Vagina (tissue), 2 donors: Measurements from ENCODE around the gene LTO1. TPM values are rescaled to one million over a fixed set of nuclear protein-coding genes. Genes with fewer than 3 reads are reported as not detected.

ENCODE experiments used
- DNase-seq, 2 donors: peaks; one replicate each; pipeline ENCODE4 v3.0.0-alpha.2; 2017; ENCODE audit errors: extremely low spot score in 2 of 2
- H3K27ac ChIP-seq: fragments of 200-600 bp; sonication (generic); one replicate; pipeline ENCODE4 v1.5.1; 2019
- H3K27me3 ChIP-seq: fragments of 200-600 bp; sonication (generic); one replicate; pipeline ENCODE4 v1.5.1; 2019
- H3K36me3 ChIP-seq, 2 donors: fragments of 200-600 bp; sonication (generic); one replicate each; pipeline ENCODE4 v1.5.1; 2017 to 2019
- H3K4me1 ChIP-seq: fragments of 200-600 bp; sonication (generic); one replicate; pipeline ENCODE4 v1.5.1; 2019
- H3K4me3 ChIP-seq, 2 donors: fragments of 200-600 bp; sonication (generic); 1 replicate in 1 of 2; 2 replicates in 1 of 2; pipeline ENCODE4 v1.5.1; 2016 to 2019
- H3K9me3 ChIP-seq: fragments of 200-600 bp; sonication (generic); one replicate; pipeline ENCODE4 v1.5.1; 2019
- POLR2A ChIP-seq, 2 donors: fragments of 450-650 bp; IDR thresholded peaks; one replicate each; pipeline ENCODE4 v1.6.1; 2017; ENCODE audit warnings: antibody characterized with exemption in 2 of 2, mild to moderate bottlenecking in 2 of 2, moderate library complexity in 2 of 2
- POLR2AphosphoS5 ChIP-seq, 2 donors: sonication (generic); formaldehyde crosslinking; IDR thresholded peaks; one replicate each; pipeline ENCODE4 v1.9.0; 2017; ENCODE audit warnings: antibody characterized with exemption in 2 of 2, mild to moderate bottlenecking in 2 of 2, low read depth in 1 of 2; ENCODE audit not compliant: insufficient read depth in 1 of 2
- intact Hi-C: fragments of 100-400 bp; cut with DNase I; formaldehyde crosslinking; loops from one replicate; pipeline ENCODE4 v1.15.1; 2023
- total RNA-seq: library from RNA; depleted of rRNA; stranded (reverse); fragments of >200 nt; gene quantifications from one replicate; pipeline ENCODE4 v1.2.3, GENCODE V29; 2016
- TF ChIP-seq, protein P1 (sequence below), 3 experiments: fragments of 450-650 bp in 2 of 3; fragments of 200-600 bp in 1 of 3; sonication (generic) in 1 of 3; IDR thresholded peaks; one replicate each; pipeline ENCODE4 v1.5.1; 2017 to 2019; ENCODE audit warnings: antibody characterized with exemption in 3 of 3, mild to moderate bottlenecking in 2 of 3, moderate library complexity in 2 of 3

Gene LTO1
- total RNA-seq, 1 donor from 2014 or later = 15.7 TPM

DNA sequence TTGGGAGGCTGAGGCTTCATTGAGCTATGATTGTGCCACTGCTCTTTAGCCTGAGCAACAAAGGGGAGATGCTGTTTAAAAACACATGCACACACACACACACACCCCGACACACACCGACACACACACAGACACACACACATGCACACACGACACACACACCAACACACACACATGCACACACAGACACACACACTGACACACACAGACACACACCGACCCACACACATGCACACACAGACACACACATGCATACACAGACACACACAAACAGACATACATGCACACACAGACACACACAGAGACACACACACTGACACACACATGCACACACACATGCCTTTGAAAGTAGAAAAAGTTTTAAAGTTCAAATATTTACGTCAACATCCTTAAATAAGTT is 5.5 kb upstream of the LTO1 start:
- Histone ChIP-seq H3K36me3 (no peaks in the 10 kb centered on the region), H3K4me1 (peaks cover 6% of the 10 kb centered on the region), H3K9me3 (no peaks in the 10 kb centered on the region), H3K4me3 (no peak overlapping the region), H3K27ac (no peak overlapping the region), H3K27me3 (no peaks in the 10 kb centered on the region)
- intact Hi-C loops = no loop called here
- TF ChIP-seq POLR2A (IDR thresholded peaks at IDR 0.05) = no peak
- TF ChIP-seq, protein P1, sequence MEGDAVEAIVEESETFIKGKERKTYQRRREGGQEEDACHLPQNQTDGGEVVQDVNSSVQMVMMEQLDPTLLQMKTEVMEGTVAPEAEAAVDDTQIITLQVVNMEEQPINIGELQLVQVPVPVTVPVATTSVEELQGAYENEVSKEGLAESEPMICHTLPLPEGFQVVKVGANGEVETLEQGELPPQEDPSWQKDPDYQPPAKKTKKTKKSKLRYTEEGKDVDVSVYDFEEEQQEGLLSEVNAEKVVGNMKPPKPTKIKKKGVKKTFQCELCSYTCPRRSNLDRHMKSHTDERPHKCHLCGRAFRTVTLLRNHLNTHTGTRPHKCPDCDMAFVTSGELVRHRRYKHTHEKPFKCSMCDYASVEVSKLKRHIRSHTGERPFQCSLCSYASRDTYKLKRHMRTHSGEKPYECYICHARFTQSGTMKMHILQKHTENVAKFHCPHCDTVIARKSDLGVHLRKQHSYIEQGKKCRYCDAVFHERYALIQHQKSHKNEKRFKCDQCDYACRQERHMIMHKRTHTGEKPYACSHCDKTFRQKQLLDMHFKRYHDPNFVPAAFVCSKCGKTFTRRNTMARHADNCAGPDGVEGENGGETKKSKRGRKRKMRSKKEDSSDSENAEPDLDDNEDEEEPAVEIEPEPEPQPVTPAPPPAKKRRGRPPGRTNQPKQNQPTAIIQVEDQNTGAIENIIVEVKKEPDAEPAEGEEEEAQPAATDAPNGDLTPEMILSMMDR (IDR thresholded peaks at IDR 0.05) = no peak
- TF ChIP-seq POLR2AphosphoS5 (IDR thresholded peaks at IDR 0.05; ENCODE audit: insufficient read depth in 1 of 2, low read depth in 1 of 2) = no peak
- DNase-seq = no peak

DNA sequence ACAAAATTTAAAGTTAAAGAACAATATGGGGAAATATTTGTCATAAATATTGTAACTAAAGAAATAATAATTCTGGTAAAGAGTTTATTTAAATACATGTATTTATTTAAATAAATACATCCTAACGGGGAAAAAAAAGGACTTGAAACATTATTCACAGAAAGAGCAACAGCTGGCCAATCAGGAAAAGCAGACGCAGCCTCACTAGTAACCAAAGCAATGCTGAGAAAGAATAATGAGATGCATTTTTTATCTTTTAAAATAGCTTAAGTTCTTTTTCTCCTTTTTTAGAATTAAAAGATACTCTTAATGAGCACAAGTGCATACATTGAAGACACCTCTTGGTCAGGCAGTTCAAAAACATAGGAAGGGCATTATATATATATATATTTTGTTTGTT is 2.6 kb upstream of the LTO1 start:
- Histone ChIP-seq H3K27me3 (no peaks in the 10 kb centered on the region), H3K4me1 (peaks cover 19% of the 10 kb centered on the region), H3K27ac (no peak overlapping the region), H3K9me3 (no peaks in the 10 kb centered on the region), H3K4me3 (no peak overlapping the region), H3K36me3 (no peaks in the 10 kb centered on the region)
- TF ChIP-seq, protein P1 (IDR thresholded peaks at IDR 0.05) = no peak
- no peak for TF ChIP-seq POLR2A (IDR thresholded peaks at IDR 0.05)
- no peak for TF ChIP-seq POLR2AphosphoS5 (IDR thresholded peaks at IDR 0.05; ENCODE audit: insufficient read depth in 1 of 2, low read depth in 1 of 2)
- DNase-seq = no peak
- intact Hi-C loops = no loop called here

DNA sequence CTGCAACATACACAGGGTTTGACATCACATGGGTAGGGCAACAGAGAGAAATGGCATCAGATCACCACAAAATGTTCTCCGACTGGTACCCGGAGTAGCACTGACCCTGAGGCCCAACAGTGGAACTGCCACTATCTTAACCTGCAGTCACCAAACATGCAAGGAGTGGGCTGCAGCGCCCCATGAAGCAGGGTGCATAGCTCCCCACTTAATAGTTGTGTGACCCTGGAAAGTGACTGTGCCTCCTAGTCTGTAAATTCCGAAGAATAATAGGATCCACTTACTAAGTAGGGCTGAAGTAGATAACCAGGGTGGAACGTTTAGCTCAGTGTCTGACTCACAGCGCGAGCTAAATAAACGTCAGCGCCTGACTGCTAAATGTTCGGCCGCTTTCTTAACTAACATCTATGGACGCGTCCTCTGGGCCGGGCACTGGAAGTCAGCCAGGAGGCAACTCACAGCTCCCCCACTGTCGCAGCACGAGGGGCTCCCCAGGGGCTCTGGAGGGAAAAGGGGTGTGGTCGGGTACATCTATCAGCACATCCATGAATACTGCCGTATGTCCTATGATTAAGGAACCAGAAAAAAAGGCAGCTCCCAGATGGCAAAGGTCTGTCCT is 777 bp downstream of the LTO1 start:
- Histone ChIP-seq H3K27ac (peak overlapping the region; percentile 49), H3K36me3 (peaks cover 0 to 2% of the 10 kb centered on the region in 2 donors), H3K9me3 (no peaks in the 10 kb centered on the region), H3K4me3 (peak overlapping the region; percentile 60 to 67), H3K27me3 (no peaks in the 10 kb centered on the region), H3K4me1 (peaks cover 25% of the 10 kb centered on the region)
- TF ChIP-seq POLR2A (IDR thresholded peaks at IDR 0.05) (no peak), POLR2AphosphoS5 (IDR thresholded peaks at IDR 0.05; ENCODE audit: insufficient read depth in 1 of 2, low read depth in 1 of 2) (no peak)
- TF ChIP-seq, protein P1 (IDR thresholded peaks at IDR 0.05) = no peak
- no peak for DNase-seq
- intact Hi-C loops = no loop called here

DNA sequence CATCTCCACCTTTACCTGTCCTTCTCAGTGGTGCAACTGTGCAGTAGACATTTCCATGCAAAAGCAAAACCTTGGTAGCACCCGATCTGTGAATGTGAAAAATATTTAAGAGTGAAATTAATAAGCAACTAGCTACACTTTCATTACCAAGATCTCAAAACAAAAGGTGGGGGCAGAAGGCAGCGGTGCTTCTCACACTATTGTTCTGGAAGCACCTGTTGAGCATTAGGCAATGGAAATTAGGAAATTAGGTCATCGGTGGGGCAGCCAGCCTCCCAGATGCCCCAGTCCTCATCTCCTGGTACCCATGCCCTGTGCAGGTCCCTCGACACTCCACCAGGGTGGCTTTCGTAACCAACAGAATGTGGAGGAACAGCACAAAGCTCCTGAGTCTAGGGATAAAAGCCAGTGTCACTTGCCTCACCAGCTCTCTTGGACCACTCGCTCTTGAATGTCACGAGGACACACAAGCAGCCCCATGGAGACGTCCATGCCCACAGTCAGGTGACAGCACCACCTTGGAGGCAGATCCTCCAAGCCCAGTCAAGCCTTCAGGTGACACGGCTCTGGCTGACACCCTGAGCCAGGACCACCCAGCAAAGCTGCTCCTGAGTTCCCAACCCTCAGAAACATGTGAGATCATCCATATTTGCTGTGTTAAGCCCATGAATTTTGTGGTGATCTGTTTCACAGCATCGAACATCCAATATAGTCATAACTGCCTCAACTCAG is 3.3 kb downstream of the LTO1 start:
- H3K27me3 ChIP-seq = no peaks in the 10 kb centered on the region
- TF ChIP-seq, protein P1 (IDR thresholded peaks at IDR 0.05) = no peak
- TF ChIP-seq POLR2AphosphoS5 (IDR thresholded peaks at IDR 0.05; ENCODE audit: insufficient read depth in 1 of 2, low read depth in 1 of 2) (no peak), POLR2A (IDR thresholded peaks at IDR 0.05) (no peak)
- no peaks in the 10 kb centered on the region for H3K9me3 ChIP-seq
- DNase-seq = no peak
- H3K4me3 ChIP-seq = no peak overlapping the region
- peaks cover 0 to 6% of the 10 kb centered on the region in 2 donors for H3K36me3 ChIP-seq
- intact Hi-C loops = no loop called here
- H3K27ac ChIP-seq = no peak overlapping the region
- peaks cover 32% of the 10 kb centered on the region for H3K4me1 ChIP-seq
